Epithelial cell of esophagus (primary cell): ENCODE measurements around the gene HOXA6.
A peak's percentile ranks its signal among the peaks of the same experiment; 100 is the strongest.

Source experiments
- DNase-seq: peaks from one replicate; pipeline ENCODE4 v3.0.0; 2010; ENCODE audit warnings: low read depth
- H3K4me3 ChIP-seq: 2 replicates; pipeline ENCODE4 v1.5.1; 2011; ENCODE audit warnings: mild to moderate bottlenecking, low read length, control low read depth
- TF ChIP-seq, protein P1 (sequence below): IDR thresholded peaks from 2 replicates; pipeline ENCODE4 v1.5.1; 2011; ENCODE audit warnings: low read depth, mild to moderate bottlenecking, low read length, control low read depth, inconsistent platforms; ENCODE audit not compliant: insufficient read depth; ENCODE audit errors: missing control alignments

The HOXA6 gene

DNA sequence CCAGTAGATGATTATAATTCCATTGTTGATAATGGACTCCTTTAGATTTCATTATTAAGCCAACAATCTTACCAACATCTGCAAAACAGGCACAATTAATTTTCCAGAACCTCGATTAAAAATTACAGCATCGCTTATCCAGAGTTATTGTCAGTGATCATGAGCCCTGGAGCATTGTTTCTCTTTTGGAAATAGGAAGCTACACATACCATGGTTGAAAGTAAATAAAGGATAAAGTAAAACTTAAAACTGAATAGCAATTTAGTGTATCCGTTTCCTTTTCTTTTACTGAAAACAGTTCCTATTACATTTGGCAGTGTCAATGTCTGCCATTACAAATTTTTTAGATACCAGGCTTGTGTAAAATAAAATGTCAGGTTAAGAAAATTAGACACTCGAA, 35.2 kb downstream of the HOXA6 start:
- TF ChIP-seq, protein P1, sequence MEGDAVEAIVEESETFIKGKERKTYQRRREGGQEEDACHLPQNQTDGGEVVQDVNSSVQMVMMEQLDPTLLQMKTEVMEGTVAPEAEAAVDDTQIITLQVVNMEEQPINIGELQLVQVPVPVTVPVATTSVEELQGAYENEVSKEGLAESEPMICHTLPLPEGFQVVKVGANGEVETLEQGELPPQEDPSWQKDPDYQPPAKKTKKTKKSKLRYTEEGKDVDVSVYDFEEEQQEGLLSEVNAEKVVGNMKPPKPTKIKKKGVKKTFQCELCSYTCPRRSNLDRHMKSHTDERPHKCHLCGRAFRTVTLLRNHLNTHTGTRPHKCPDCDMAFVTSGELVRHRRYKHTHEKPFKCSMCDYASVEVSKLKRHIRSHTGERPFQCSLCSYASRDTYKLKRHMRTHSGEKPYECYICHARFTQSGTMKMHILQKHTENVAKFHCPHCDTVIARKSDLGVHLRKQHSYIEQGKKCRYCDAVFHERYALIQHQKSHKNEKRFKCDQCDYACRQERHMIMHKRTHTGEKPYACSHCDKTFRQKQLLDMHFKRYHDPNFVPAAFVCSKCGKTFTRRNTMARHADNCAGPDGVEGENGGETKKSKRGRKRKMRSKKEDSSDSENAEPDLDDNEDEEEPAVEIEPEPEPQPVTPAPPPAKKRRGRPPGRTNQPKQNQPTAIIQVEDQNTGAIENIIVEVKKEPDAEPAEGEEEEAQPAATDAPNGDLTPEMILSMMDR, result no peak
- no peak for DNase-seq
- peak overlapping the region; percentile 51 for H3K4me3 ChIP-seq

DNA sequence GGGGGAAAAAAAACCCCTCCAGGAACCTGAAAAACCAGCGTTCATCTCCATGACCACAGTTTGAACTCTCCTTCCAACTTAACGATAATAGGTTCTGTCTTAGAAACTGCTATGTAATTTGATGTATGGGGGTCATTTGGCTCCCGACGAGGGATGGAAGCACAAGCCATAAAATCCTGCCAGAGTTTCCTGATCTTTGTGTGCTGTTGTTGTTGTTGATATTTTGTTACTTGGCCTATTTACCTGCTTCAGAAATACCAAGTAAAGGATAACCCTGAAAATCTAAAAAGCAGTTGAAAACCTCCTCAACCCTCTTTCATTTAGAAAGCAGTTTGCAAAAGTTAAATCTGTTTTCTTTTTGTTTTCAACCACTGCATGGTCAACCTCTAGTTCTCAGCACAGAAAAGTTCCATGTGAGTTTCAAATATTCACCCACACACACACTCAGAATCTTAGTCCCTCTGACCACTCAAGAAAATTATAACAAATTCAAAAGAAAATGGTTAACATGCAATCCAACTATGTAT, 35.8 kb downstream of the HOXA6 start:
- TF ChIP-seq, protein P1, result no peak
- DNase-seq, result no peak
- no peak overlapping the region for H3K4me3 ChIP-seq

DNA sequence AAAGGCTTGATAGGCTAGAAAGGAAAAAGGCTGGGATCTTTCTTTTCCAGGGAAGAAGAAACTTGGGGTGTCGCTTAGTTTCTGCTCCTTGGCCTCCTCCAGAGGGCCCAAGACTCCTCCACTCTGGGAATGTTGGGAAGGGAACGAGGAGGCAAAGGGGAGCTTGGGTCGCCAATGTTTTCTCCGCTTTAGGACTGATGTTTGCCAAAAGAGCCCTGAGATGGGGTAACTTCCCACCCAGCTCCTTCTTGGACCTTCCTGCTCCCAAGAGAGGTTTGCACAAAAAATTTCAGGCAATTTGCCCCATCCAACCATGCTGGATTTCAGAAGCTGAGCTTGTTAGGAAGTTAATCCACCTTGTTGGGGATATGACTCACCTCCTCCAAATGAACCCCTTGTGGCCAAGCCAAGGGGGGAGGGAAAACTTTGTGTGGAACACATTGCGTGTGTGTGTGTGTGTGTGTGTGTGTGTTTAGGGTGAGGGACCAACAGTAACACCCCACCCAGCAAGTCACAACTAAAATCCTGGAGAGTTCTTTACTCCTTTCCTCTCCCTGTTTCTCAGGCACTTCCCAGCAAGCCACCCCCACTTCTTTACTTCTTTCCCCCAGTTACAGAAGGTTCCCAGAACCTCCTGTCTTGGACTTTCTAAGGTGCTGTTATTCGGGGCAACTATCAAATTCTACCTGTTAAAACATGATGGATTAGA, 36.4 kb downstream of the HOXA6 start:
- H3K4me3 ChIP-seq, result peak overlapping the region; percentile 41
- peak; percentile 53 for DNase-seq
- TF ChIP-seq, protein P1, result no peak

DNA sequence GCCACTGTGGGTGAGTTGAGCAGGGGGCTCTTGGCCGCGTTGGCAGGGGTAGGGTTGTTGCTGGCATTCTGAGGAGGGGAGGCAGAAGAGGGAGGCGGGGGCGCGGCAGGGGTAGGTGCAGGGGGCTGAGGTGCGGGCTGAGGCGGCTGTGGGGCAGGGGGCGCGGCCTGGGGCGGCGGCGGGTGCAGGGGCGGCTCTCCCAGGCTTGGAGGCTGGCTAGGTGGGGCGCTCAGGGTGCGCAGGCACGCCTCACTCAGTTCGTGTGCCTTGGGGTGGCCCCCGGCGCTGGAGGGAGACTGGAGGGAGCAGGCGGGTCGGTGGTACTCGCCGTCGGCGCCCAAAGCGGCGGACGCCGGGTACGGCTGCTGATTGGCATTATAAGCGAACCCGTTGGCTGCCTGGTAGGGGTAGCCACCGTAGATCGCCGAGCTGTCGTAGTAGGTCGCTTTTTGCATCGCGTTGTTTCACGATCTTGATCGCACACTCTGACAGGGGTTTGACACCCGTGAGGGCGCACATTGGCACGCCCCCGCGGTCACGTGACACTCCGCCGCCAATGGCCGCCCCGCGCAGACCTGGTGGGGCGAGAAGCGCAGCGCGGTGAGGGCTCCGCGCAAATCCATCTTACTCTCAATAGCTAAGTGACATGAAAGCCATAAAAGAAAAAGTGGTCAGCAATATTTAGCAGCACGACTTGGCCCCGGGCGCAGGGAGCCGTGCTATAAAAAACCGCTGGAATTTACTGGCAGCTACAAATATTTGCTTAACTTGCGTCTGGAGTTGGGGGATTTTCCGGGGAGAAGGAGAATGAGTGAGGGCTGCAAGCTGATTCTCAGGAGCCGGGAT, 37.2 kb downstream of the HOXA6 start:
- DNase-seq, result peak; percentile 50
- TF ChIP-seq, protein P1, result no peak
- peak overlapping the region; percentile 41 for H3K4me3 ChIP-seq

- TF ChIP-seq, protein P1, result no peak
- H3K4me3 ChIP-seq, result no peak overlapping the region
- DNase-seq, result no peak
Observed at GRCh38 chr7:27109466-27110185, 37.9 kb downstream of the HOXA6 start.

GRCh38 chr7:27108390-27109127, 39.0 kb downstream of the HOXA6 start:
- no peak overlapping the region for H3K4me3 ChIP-seq
- DNase-seq, result no peak
- TF ChIP-seq, protein P1, result no peak
